ENCODE results near the gene FGF19.

FGF19 gene

GRCh38 chr11:69654660-69655478 lies 49.0 kb downstream of the FGF19 start:
- DNase-seq (ENCODE audit: low spot score) = peak; percentile 87

- DNase-seq (ENCODE audit: low spot score) = no peak
These were observed 49.7 kb downstream of the FGF19 start for GRCh38 chr11:69654001-69654659.

GRCh38 chr11:69653406-69653960 lies 50.3 kb downstream of the FGF19 start:
- no peak for DNase-seq (ENCODE audit: low spot score)

GRCh38 chr11:69652999-69653398 lies 50.8 kb downstream of the FGF19 start:
- DNase-seq (ENCODE audit: low spot score) = no peak

GRCh38 chr11:69651834-69652620 lies 51.8 kb downstream of the FGF19 start:
- DNase-seq (ENCODE audit: low spot score) = no peak

- no peak for DNase-seq (ENCODE audit: low spot score)
These were observed 52.9 kb downstream of the FGF19 start for GRCh38 chr11:69650832-69651344.

GRCh38 chr11:69650081-69650831 lies 53.6 kb downstream of the FGF19 start:
- no peak for DNase-seq (ENCODE audit: low spot score)

- no peak for DNase-seq (ENCODE audit: low spot score)
These were observed 54.3 kb downstream of the FGF19 start for GRCh38 chr11:69649576-69649900.

- no peak for DNase-seq (ENCODE audit: low spot score)
These were observed 54.9 kb downstream of the FGF19 start for GRCh38 chr11:69648679-69649575.

Measured in HuH-7.5 (cell line).